ENCODE results near the gene HEXA.
A peak's percentile ranks its signal among the peaks of the same experiment; 100 is the strongest.
"Not testable (repeated sequence)": the region's sequence is repeated elsewhere in the genome, so short reads cannot be mapped to it uniquely, and the experiment has no call there.

Gene HEXA

GRCh38 chr15:72375846-72376581, at the start of gene HEXA:
HEXA (minus strand) TSS chr15:72376014; CDS start chr15:72375972, 42 bp downstream.
- peak; percentile 73 to 98 (median 91) for DNase-seq

GRCh38 chr15:72423256-72423655, 47.4 kb upstream of the HEXA start:
- DNase-seq = no peak

DNA sequence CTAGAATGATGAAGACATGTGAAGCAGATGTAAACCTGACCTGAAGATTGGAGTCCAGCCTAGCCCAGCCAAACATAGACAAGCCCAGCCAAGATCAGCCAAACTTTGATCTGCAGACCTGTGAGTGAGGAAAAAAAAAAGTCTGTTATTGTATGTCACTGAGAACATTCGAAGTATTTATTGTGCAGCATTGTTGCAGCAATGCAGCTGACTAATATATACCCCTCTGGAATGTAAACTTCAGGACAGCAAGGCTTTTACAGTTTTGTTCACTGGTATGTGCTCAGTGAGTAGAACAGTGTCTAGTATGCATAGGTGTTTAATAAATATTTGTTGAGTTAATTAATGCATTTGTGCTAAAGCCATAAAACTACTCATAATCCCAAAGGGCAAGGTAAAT, 45.7 kb upstream of the HEXA start:
- DNase-seq = no peak

- no peak for DNase-seq
These were observed 44.8 kb upstream of the HEXA start for GRCh38 chr15:72420576-72420975.

- DNase-seq = not testable (repeated sequence)
These were observed 44.0 kb upstream of the HEXA start for GRCh38 chr15:72419768-72420167.

GRCh38 chr15:72415304-72415703, 39.5 kb upstream of the HEXA start:
- DNase-seq = no peak

- DNase-seq = not testable (repeated sequence)
These were observed 37.5 kb upstream of the HEXA start for GRCh38 chr15:72413337-72413736.

- DNase-seq = no peak
These were observed 35.7 kb upstream of the HEXA start for GRCh38 chr15:72411544-72411943.

DNA sequence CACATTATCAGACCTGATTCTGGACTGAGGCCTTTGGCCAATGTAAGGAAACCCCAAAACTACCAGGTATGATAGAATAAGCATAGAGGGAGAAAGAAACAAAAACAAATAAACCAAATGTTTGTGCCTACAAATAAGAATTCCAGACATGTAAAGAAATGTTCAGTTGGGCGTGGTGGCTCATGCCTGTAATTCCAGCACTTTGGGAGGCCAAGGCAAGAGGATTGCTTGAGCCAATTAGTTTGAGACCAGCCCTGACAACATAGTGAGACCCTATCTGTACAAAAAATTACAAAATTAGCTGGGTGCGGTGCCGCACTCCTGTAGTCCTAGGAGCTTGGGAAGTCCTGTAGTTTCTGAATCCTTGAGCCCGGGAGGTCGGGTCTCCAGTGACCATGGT, 35.3 kb upstream of the HEXA start:
- no peak for DNase-seq

DNA sequence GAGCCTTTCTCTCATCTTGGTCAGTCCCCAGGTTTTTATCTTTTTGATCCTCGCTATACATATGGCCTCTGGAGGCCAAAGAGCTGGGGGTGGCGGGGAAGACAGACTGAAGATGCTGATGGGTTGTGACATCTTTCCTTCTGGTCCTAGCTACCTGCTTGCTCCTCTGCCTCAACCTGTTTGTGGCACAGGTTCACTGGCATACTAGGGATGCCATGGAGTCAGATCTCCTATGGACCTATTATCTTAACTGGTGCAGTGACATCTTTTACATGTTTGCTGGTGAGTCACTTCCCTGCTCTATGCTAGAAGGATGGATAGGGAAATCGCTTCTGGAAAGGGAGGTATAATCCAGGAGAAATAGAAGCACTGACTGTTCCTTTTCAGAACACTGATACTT, 31.1 kb upstream of the HEXA start:
- DNase-seq = no peak

- no peak for DNase-seq
These were observed 29.0 kb upstream of the HEXA start for GRCh38 chr15:72404841-72405240.

DNA sequence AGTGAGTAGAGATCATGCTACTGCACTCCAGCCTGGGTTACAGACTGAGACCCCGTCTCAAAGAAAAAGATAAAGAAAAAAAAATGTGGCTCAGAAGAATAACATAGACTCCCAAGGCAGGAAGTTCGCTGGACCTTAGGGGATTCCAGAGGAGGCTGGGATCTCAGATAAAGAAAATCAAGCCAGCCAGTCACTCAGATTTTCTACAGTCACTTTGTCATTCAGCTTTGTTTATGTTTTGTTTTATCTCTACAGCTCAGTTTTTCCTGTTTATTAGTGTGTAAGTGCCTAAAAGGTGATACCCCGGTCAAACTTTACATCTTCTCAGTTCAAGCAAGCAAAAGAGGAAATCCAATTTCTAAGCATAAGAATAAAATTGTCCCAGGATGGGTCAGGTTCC, 28.5 kb upstream of the HEXA start:
- DNase-seq = no peak

- no peak for DNase-seq
These were observed 26.9 kb upstream of the HEXA start for GRCh38 chr15:72402726-72403125.

- no peak for DNase-seq
These were observed 22.8 kb upstream of the HEXA start for GRCh38 chr15:72398648-72399047.

GRCh38 chr15:72397796-72398588, 22.2 kb upstream of the HEXA start, which contains the start of gene TMEM202:
TMEM202 (plus strand) TSS chr15:72398305; CDS start chr15:72398327, 22 bp downstream.
- DNase-seq = no peak

DNA sequence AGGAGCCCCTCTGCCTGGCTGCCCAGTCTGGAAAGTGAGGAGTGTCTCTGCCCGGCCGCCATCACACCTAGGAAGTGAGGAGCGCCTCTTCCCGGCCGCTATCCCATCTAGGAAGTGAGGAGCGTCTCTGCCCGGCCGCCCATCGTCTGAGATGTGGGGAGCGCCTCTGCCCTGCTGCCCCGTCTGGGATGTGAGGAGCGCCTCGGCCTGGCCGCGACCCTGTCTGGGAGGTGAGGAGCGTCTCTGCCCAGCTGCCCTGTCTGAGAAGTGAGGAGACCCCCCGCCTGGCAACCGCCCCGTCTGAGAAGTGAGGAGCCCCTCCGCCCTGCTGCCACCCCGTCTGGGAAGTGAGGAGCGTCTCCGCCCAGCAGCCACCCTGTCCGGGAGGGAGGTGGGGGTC, 20.5 kb upstream of the HEXA start:
- DNase-seq = not testable (repeated sequence)

DNA sequence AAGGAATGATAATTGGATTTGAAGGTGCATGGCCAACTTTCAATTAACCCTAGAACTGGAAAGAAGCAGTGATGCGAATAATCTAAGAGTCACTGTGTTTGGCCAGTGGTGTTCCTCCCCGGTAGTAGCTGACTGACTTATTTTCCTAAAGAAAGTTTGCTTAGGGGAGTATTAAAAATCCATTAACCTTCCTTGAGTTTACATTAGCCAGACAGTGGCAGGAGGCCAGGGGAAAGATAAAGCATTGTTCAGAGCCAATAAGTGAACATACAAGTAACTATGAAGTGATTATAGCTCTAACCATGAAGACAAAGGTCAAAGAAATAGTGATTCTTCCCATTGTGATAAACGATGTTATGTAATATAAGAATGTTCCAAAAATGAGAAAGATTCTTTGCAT, 13.4 kb upstream of the HEXA start:
- no peak for DNase-seq

DNA sequence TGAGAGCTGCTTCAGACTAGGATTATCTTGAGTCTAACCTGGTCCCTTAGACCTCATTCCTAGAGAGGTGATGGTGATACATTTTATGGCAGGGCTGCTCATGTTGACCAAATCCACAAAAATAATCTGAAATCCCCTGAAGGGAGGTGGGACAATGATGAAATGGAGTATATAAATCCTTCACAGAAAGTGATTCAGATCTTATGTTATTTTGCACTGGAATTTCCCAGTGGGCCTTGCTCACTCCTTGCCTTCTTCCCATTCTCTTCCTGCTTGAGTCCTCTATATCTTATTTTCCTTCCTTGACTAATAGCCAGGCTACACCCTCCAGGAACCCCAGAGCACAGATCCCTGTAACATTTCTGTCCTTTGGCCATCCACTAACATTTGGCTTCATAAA, 11.9 kb upstream of the HEXA start:
- DNase-seq = no peak

GRCh38 chr15:72382146-72382545, 6.3 kb upstream of the HEXA start:
- no peak for DNase-seq

DNA sequence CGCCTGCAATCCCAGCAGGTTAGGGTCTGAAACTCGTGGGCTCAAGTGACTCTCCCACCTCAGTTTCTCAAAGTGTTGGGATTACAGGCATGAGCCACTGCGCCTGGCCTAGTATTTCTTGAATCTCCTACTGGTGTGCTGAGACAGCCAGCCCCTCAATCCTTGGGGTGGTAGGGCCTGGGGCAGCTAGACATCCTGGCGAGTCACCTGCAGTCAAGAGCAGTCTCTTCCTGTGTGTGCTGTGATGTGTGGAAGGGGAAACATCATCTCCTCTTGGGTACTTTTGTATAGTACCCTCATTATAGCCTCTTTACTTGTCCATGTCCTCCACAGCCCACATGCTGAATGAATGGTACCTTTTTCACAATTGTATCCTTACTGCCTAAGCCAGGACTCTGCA, 4.9 kb upstream of the HEXA start:
- DNase-seq = no peak

DNA sequence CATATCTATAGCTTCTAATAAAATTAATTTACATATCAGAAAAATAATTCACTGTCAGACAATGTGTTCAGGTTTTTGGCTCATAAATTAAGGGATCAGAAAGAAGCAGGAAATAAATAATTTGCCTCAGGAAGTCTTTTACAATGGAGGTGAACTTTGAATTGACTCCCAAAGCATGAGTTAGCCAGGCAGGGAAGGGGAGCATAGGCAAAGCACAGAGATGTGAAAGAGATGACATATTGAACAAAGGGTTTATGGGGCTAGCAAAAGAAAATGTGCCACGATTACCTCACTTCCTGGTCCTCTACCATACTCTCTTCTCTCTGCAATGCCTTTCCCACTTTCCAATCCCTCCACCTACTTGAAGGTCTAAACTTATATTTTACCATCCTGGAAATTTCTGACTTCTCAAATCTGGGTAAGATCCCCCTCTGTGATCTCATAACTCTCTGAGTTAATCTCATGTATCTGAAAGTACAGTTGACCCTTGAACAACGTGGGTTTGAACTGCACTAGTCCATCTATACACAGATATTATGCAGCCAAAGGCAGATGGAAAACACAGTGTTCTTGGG, 4.1 kb upstream of the HEXA start:
- no peak for DNase-seq

GRCh38 chr15:72379106-72379505, 3.3 kb upstream of the HEXA start:
- not testable (repeated sequence) for DNase-seq

GRCh38 chr15:72377331-72377730, 1.5 kb upstream of the HEXA start:
- DNase-seq = no peak

Data from hypothalamus (tissue), 51 donors.